HG03135 (cell line): Measurements from ENCODE around the gene PRR3.

Experiments used
- ATAC-seq: cut with Tn5 transposase; IDR thresholded peaks from one replicate; pipeline ENCODE4 v1.9.1; 2021; ENCODE audit warnings: mild to moderate bottlenecking, moderate library complexity; ENCODE audit not compliant: unreplicated experiment

PRR3 gene

GRCh38 chr6:30533460-30534294 is 23.4 kb upstream of the PRR3 start:
- no peak for ATAC-seq

DNA sequence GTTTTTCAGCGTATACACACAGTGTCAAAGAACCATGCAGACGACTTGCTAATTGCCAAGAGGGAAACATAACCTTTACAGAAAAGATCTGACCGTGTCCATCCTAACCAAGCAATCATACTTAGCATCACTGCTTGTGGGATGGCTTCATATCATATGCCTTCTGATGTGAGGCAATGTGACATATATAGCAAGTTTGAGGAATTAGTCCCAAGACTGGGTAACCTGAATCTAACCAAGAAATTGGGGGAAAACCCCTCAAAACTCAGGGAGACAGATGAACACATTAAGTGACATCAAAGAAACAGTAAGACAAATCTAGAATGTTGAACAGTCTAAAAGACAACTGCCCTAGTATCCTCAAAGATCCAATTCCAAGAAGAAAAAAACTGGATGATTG is 19.2 kb upstream of the PRR3 start:
- ATAC-seq: no peak

DNA sequence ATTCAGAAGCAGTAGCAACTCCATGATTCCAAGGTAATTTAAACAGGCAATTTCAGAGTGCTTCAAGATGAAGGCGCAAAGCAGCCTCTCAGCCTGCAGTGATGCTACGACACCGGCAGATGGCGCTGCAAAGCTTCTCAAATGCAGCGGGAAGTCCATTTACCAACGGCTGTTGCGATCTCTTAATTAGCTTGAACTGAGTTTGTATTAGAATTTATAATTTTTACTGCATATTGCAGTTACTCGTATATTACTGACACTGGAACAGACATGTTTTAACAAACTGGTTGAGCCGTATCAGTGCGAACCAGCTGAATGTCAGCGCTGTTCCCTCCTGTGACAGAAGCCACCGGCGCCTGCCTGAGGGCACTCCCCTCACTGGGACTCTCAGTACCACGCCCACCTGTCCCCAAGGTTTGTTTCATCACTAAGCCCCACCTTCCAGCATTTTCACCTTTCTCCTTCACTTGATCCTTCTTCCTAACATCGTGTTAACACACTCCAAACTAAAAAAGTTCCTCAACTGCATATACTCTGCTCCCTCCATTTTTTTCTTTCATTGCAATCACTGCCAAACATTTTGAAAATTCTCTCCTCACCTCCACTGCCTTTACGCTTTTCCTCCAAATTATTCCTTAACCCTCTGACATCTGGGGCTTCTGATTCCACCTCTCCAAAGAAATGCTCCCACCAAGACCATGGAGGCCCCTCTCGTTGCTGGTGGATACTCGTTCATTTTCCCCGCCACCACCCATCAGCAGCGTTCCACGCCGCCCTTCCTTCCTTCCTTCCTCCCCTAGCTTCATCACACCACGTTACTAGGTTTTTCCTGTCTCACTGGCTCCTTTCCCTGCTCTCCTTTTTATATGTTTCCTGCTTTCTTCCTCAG is 15.3 kb upstream of the PRR3 start:
- peak; percentile 57 for ATAC-seq

- ATAC-seq: no peak
These were observed 14.7 kb upstream of the PRR3 start for GRCh38 chr6:30542404-30542725.

DNA sequence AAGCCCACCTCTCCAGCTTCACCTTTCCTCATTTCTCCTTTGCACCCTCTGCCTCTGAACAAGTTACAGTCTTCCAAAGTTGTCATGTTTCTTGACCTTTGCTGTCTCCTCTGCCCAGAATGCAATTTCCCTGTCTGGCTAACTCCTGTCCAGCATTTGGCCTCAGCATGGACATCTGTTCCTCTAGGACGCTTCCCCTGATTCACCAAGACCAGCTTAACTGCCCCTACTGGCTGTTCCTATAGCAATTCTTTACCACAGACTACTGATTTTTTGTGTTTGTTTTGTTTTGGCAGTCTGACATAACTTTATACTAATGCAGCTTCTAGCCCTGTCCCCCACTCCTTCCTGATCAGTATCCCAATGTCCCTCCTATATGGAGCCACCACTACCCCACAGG is 14.2 kb upstream of the PRR3 start:
- no peak for ATAC-seq

DNA sequence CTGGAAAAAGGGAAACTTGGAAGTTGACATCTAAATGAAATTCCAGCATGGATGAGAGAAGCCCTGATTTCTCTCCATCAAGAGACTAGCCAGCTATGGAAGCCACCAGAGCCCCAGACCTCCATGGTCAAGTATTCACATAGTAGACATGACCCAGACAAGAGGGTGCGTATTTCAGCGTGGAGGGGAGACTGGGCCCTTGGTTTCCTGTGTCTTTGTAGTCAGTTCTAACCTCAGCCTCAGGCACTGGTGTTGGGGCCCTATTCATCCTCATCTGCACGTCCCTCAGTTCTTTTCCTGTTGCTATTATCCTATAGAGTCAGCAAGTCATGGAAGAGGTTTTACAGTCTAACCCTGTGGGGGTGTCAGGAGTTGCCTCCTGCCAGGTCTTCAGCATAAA is 13.3 kb upstream of the PRR3 start:
- no peak for ATAC-seq

- no peak for ATAC-seq
These were observed 12.3 kb upstream of the PRR3 start for GRCh38 chr6:30544666-30545272.

DNA sequence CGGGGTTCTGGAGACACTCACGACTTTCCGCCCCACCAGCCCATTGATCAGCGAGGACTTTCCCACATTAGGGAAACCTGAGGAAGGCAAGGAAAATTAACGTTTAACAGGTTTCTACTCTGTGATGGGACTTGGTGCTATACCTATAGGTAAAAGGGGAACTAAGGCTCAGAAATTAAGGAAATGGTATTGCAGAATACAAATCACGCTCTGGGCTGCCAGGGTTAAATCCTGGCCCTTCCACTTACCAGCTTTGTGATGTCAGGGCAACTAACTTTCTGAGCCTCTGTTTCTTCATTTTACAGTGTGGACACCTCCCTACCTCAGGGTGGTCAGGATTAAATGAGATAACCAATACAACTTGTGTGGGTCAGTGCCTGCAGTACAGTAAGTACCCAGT is 9.6 kb upstream of the PRR3 start:
- no peak for ATAC-seq

DNA sequence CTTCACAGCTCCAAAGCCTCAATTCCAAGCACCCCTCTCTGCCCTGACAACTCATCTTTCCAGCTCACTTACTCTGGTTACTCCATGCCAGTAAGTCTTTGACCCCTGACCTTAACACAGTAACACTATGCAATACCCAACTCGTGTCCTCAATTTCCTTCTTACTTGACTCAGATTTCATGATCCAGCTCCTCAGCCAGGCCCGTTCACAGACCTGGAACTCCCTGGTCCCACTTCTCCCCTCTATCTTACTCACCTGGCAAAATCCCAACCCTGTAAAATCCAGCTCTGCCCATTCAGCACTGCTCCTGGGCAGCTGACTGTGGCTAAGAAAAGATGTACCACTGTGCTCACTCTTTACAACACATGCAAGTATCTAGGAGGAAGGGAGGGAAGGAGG is 8.7 kb upstream of the PRR3 start:
- ATAC-seq: no peak

GRCh38 chr6:30554404-30554803 is 2.7 kb upstream of the PRR3 start:
- no peak for ATAC-seq

DNA sequence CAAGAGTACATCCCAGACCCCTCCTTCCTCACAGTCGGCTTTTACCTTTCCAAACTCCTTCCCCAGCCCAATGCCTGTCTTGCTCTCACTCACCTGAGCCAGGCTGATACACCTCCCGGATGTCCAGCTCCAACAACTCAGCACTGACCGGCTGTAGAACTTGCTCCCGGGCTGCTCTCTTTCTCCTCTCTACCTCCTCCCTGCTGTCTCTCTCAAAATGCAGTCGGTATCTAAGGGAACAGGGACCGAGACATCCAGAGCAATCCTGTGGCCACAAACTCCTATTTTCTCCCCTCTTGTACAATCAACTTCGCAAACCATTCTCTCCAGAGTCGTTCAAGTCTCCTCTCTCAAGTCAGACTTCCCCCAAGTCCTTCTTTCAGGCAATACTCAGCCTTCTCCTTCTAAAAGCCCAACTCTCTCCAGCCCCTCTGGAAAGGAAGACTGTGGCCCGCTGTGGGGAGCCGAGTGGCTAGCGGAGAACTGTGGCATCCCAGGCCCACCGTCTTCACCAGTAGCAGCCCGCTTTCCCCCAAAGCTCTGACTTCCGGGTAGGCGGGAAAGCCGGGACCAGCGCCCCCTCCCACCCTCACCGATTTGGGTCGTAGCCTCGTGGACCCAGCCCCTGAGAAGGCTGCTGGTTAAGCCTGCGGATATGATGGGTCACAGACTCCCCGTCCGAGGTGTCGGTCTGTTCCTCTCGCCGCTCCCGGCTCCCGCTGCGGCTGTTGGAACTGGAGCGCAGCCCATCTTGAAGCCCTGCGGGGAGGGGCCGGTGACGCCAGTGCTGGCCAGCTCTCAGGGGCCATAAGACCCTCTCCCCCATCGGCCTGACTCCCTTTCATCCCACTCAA is 1.9 kb upstream of the PRR3 start:
- no peak for ATAC-seq

DNA sequence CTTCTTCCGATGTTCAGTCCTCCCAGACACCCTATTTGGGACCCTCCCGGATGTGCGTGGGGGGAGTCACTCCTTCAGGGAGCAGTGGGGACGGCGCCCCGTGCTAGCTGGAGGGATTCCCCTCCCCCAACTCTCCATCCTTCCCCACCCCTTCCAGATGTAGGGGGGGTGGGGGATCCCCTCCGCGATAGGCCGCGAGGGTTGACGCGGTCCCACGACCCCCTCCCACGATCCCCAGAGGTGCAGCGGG is 1.4 kb upstream of the PRR3 start:
- peak; percentile 8 for ATAC-seq

DNA sequence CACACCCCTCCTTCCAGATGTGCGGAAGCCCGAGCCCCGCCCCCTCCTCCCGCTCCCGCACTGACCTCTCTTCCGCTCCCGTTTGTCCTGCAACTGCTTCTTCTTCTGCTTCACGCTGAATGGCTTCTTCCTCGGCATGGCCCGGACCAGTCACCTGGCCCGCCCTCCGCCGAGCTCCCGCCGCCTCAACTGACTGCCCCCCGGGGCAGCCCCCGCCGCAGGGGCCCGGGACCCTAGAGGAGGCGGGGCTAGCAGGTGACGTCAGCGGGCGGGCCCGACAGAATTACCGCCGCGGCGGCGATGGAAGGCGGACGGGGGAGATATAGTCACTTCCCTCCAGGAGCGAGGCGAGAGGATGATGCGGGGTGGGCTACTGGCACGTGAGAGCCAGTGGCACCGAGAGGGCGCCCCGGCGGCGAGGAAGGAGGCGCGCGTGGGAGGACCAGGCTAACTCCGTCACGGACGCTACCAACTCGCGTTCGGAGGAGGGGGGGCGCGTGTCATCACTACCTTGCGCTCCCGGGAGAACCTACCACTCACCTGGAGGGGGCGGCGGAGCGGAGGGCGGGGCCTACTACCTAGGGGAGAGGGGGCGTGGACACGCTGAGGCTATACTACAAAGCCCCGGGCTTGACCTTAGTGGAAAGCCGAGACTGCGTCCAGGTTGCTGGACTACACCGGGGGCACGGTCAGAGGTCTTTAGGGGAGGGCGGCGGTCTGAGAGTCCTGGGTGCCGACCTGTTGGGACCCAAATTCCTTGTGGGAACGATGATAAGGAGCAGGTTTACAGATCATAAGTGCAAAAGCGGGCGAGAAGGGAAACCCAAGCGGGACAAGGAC is 809 bp upstream of the PRR3 start, which contains the start of gene GNL1:
Gene GNL1, minus strand, starts transcription at position 424 of the 840 bp plus-strand sequence. Its CDS starts 286 bp downstream, at position 138.
- ATAC-seq: peak; percentile 83

- no peak for ATAC-seq
These were observed 537 bp downstream of the PRR3 start for GRCh38 chr6:30557683-30557981.

DNA sequence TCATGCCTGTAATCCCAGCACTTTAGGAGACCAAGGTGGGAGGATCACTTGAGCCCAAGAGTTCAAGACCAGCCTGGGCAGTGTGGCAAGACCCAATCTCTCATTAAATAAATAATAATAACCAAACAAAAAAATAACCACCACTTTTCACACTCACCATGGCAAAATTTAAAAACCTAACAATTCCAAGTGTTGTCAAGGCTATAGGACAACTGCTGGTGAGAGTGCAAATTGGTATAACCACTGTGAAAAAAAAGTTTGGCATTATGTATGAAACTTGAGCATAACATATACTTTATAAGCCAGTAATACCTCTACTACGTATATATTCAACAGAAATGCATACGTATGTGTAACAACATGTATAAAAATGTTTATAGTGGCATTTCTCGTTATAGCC is 3.8 kb downstream of the PRR3 start:
- ATAC-seq: no peak

GRCh38 chr6:30562470-30563425 is 5.7 kb downstream of the PRR3 start:
- ATAC-seq: no peak

DNA sequence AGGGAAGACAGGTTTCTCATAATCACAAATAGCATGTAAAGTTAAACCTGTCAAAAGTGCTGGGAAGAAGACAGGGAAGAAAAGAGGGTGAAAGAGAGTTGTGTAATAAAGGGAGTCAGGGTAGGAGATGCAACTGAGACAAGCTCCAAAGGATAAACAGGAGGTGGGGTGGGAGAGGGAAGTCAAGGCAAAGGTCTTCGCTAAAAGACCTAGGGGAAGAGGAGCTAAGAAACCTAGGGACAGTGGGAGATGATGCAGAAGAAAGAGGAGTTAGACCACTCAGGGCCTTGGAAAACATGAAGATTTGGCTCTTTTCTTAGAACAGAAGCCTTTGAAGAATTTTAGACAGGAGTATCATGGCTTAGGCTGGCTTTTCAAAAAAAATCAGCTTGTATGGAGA is 7.0 kb downstream of the PRR3 start:
- no peak for ATAC-seq

DNA sequence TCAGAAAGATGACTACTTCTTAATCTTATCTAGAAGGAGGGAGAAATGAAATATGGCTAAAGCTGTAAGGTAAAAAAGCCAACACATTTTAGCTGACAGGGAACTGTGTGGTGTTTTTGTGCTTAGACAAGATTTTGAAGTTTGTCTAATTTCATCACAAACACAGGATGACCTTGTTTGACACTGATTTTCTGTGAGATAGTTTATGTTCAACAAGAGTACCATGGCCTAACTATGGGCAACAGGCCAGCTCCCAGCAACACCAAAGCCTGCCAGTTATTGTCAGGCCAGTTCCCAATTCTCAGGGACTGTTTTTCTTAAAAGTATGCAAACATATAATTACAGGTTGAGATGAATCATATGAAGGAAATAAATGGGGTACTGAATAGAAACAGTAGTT is 8.7 kb downstream of the PRR3 start:
- ATAC-seq: no peak

DNA sequence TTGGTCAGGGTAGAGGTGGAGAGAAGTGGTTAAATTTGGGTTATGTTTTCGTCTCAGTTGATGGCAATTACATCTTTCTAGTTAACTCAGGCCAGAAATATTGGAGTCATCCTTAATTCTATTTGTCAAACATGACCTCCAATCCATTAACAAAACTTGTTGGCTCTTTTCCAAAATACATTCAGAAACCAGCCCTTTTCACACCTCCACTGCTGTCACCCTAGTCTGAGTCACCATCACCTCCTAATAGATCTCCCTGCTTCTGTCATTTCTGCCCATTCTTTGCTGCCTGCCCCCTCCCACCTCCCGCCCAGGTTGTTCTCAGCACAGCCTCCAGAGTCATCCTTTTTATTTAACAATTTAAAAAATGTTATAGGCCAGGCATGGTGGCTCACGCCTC is 11.2 kb downstream of the PRR3 start:
- ATAC-seq: no peak
